ENCODE results near the gene TRIM25.

Gene TRIM25

GRCh38 chr17:56890906-56891674 lies 22.8 kb downstream of the TRIM25 start:
- no peak overlapping the region for H3K4me3 ChIP-seq (replicated peaks; ENCODE audit: low read depth, low read length)
- TF ChIP-seq CTCF (IDR thresholded peaks at IDR 0.05; ENCODE audit: low read depth, low read length, missing control alignments): no peak
- DNase-seq (ENCODE audit: extremely low read depth, low read depth): no peak

GRCh38 chr17:56890390-56890789 lies 23.5 kb downstream of the TRIM25 start:
- no peak for TF ChIP-seq CTCF (IDR thresholded peaks at IDR 0.05; ENCODE audit: low read depth, low read length, missing control alignments)
- H3K4me3 ChIP-seq (replicated peaks; ENCODE audit: low read depth, low read length): no peak overlapping the region
- no peak for DNase-seq (ENCODE audit: extremely low read depth, low read depth)

GRCh38 chr17:56887552-56888467 lies 26.0 kb downstream of the TRIM25 start:
- no peak for DNase-seq (ENCODE audit: extremely low read depth, low read depth)
- no peak overlapping the region for H3K4me3 ChIP-seq (replicated peaks; ENCODE audit: low read depth, low read length)
- TF ChIP-seq CTCF (IDR thresholded peaks at IDR 0.05; ENCODE audit: low read depth, low read length, missing control alignments): no peak

GRCh38 chr17:56887105-56887504 lies 26.7 kb downstream of the TRIM25 start:
- DNase-seq (ENCODE audit: extremely low read depth, low read depth): no peak
- H3K4me3 ChIP-seq (replicated peaks; ENCODE audit: low read depth, low read length): no peak overlapping the region
- TF ChIP-seq CTCF (IDR thresholded peaks at IDR 0.05; ENCODE audit: low read depth, low read length, missing control alignments): no peak

GRCh38 chr17:56886288-56886731 lies 27.5 kb downstream of the TRIM25 start:
- H3K4me3 ChIP-seq (replicated peaks; ENCODE audit: low read depth, low read length): no peak overlapping the region
- no peak for TF ChIP-seq CTCF (IDR thresholded peaks at IDR 0.05; ENCODE audit: low read depth, low read length, missing control alignments)
- no peak for DNase-seq (ENCODE audit: extremely low read depth, low read depth)

GRCh38 chr17:56885312-56885657 lies 28.6 kb downstream of the TRIM25 start:
- no peak for DNase-seq (ENCODE audit: extremely low read depth, low read depth)
- no peak overlapping the region for H3K4me3 ChIP-seq (replicated peaks; ENCODE audit: low read depth, low read length)
- TF ChIP-seq CTCF (IDR thresholded peaks at IDR 0.05; ENCODE audit: low read depth, low read length, missing control alignments): no peak

All from HFF-Myc (cell line).